Osteocyte (in vitro differentiated cells): ENCODE results near the gene NIM1K. TPM values are rescaled to one million over a fixed set of nuclear protein-coding genes. Genes with fewer than 3 reads are reported as not detected.

Source experiments
- DNase-seq: peaks from one replicate; pipeline ENCODE4 v3.0.0; 2021; ENCODE audit warnings: mixed read lengths; ENCODE audit not compliant: unreplicated experiment; ENCODE audit errors: extremely low spot score
- H3K27ac Mint-ChIP-seq: one replicate; pipeline ENCODE4 v1.8.0; 2021; ENCODE audit warnings: mild to moderate bottlenecking, mixed read lengths; ENCODE audit not compliant: unreplicated experiment
- H3K27me3 Mint-ChIP-seq: one replicate; pipeline ENCODE4 v1.8.0; 2021; ENCODE audit warnings: mixed read lengths; ENCODE audit not compliant: unreplicated experiment
- H3K36me3 Mint-ChIP-seq: one replicate; pipeline ENCODE4 v1.8.0; 2021; ENCODE audit warnings: mixed read lengths; ENCODE audit not compliant: unreplicated experiment
- H3K4me1 Mint-ChIP-seq: one replicate; pipeline ENCODE4 v1.8.0; 2021; ENCODE audit warnings: mixed read lengths; ENCODE audit not compliant: unreplicated experiment
- H3K4me3 Mint-ChIP-seq: one replicate; pipeline ENCODE4 v1.8.0; 2021; ENCODE audit warnings: mild to moderate bottlenecking, moderate library complexity, mixed read lengths; ENCODE audit not compliant: unreplicated experiment
- H3K9me3 Mint-ChIP-seq: one replicate; pipeline ENCODE4 v1.8.0; 2021; ENCODE audit warnings: mixed read lengths; ENCODE audit not compliant: unreplicated experiment
- CTCF ChIP-seq: fragments of 200-600 bp; sonication (generic); IDR thresholded peaks from 2 replicates; pipeline ENCODE4 v1.5.0; 2021; ENCODE audit warnings: antibody characterized with exemption, mild to moderate bottlenecking, moderate library complexity
- long read RNA-seq: library from polyadenylated mRNA; unstranded; transcript quantifications from one replicate; pipeline ENCODE4 v2.0.0, GENCODE V29; 2021
- total RNA-seq: library from RNA; stranded (reverse); gene quantifications from 2 replicates; pipeline ENCODE4 v1.2.1, GENCODE V29; 2021

NIM1K gene
- 0.29 and 0.43 TPM in 2 replicates for total RNA-seq
- long read RNA-seq, partial matches to known transcripts: 0 of 1 reads
- long read RNA-seq, other reads (novel, unspliced or antisense): 1 of 1 reads

DNA sequence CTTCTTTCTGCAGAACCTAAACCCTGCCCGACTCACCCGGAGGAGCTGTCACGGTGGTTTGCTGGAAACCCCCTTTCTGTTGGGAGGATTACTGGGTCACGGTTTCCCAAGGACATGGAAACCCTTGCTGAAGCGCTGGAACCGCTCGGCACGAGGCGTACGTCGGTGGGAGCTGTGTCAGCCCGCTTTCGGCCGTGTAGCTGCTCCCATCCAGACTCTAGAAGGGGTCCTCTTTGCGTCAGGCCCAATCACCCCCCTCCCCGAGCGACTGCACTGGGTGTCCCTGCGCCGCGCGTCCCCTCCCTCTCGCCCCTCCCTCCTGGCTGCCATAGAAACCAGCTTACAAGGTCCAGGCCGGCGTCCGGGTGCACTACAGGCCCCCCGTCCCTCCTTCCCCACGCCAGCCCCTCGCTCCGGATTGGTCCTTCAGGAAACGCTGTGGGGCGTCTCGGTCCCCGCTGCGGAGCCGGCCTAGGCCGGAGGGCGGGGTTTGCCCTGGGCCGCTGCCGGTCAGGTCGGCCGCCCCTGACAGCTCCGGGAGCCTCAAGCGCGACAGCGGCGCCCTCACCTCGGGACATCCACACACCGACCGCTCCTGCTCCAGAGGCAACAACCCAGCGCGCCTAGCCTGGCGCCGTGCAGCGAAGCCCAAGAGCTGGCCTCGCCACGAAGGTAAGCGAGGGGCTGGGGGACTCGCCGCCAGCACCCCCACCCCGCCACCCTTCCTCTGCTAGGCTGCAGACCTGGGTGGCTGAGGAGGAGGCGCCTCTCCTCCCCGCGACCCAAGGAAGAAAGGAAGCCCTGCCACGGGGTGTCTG is at the start of gene NIM1K:
Gene NIM1K, plus strand, starts transcription at position 486 of the 818 bp plus-strand sequence. CDS start 53,551 bp downstream, outside the sequence.
- peaks cover 21% of the 10 kb centered on the region for H3K4me1 Mint-ChIP-seq
- DNase-seq: no peak
- H3K27me3 Mint-ChIP-seq: peaks cover 2% of the 10 kb centered on the region

DNA sequence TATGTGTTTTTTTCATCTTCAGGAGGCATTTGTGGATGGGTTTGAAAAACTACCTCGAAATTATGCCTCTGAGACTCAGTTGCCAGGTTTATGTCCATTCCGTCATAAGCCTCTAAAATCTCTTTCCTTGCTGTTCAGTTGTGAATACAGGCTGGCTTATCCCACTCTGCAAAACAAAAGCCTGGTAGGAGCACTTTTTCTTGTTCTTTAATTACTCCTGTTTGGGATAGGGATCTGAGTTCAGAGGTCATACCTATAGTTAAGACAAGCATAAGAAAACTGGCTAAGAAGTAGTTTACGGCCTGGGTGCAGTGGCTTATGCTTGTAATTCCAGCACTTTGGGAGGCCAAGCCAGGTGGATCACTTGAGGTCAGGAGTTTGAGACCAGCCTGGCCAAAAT is 47.0 kb upstream of the NIM1K start:
- no peak for DNase-seq
- Mint-ChIP-seq H3K4me1 (no peaks in the 10 kb centered on the region), H3K9me3 (no peaks in the 10 kb centered on the region), H3K36me3 (peaks cover 23% of the 10 kb centered on the region), H3K27ac (no peak overlapping the region), H3K4me3 (no peak overlapping the region), H3K27me3 (no peaks in the 10 kb centered on the region)
- no peak for TF ChIP-seq CTCF

More for the DNA sequence above, at the start of gene NIM1K:
- Mint-ChIP-seq H3K9me3 (no peaks in the 10 kb centered on the region), H3K4me3 (peak within 1 kb of the TSS; percentile 80), H3K36me3 (no peaks in the 10 kb centered on the region), H3K27ac (peak within 1 kb of the TSS; percentile 83)
- no peak for TF ChIP-seq CTCF

GRCh38 chr5:43146958-43147357 is 45.1 kb upstream of the NIM1K start:
- peaks cover 20% of the 10 kb centered on the region for H3K36me3 Mint-ChIP-seq
- H3K4me1 Mint-ChIP-seq: no peaks in the 10 kb centered on the region
- no peak overlapping the region for H3K4me3 Mint-ChIP-seq
- H3K27me3 Mint-ChIP-seq: no peaks in the 10 kb centered on the region
- no peaks in the 10 kb centered on the region for H3K9me3 Mint-ChIP-seq
- no peak for TF ChIP-seq CTCF
- DNase-seq: no peak
- no peak overlapping the region for H3K27ac Mint-ChIP-seq

DNA sequence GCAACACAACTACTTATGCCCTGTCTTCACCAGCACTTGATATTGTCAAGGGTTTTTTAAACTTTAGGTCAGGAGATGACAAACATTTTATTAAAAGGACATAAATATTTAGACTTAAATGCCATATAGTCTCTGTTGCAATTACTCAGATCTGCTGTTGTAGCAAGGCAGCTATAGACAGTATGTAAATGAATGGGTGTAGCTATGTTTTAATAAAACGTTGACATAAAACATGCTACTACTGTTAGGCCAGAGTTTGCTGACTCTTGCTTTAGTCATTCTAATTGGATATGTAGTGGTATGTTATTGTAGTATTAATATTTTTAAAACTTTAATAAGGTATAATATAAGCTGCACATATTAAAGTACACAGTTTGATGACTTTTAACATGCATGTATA is 43.6 kb upstream of the NIM1K start:
- Mint-ChIP-seq H3K27me3 (no peaks in the 10 kb centered on the region), H3K36me3 (peaks cover 18% of the 10 kb centered on the region), H3K27ac (no peak overlapping the region), H3K4me1 (no peaks in the 10 kb centered on the region), H3K9me3 (no peaks in the 10 kb centered on the region), H3K4me3 (no peak overlapping the region)
- TF ChIP-seq CTCF: no peak
- no peak for DNase-seq

- Mint-ChIP-seq H3K4me3 (no peak overlapping the region), H3K36me3 (peaks cover 16% of the 10 kb centered on the region)
- DNase-seq: no peak
Observed at GRCh38 chr5:43149231-43149630, 42.8 kb upstream of the NIM1K start.

More at GRCh38 chr5:43149231-43149630, 42.8 kb upstream of the NIM1K start:
- no peak for TF ChIP-seq CTCF
- Mint-ChIP-seq H3K27me3 (no peaks in the 10 kb centered on the region), H3K27ac (no peak overlapping the region), H3K4me1 (no peaks in the 10 kb centered on the region), H3K9me3 (no peaks in the 10 kb centered on the region)
